GM21526 (cell line): ENCODE measurements around the gene ZGLP1.

ENCODE experiments used
- ATAC-seq: cut with Tn5 transposase; IDR thresholded peaks from one replicate; pipeline ENCODE4 v1.9.1; 2021; ENCODE audit warnings: moderate library complexity; ENCODE audit not compliant: unreplicated experiment, low FRiP score

Gene ZGLP1

GRCh38 chr19:10256551-10256950 is 53.1 kb downstream of the ZGLP1 start:
- ATAC-seq, result no peak

DNA sequence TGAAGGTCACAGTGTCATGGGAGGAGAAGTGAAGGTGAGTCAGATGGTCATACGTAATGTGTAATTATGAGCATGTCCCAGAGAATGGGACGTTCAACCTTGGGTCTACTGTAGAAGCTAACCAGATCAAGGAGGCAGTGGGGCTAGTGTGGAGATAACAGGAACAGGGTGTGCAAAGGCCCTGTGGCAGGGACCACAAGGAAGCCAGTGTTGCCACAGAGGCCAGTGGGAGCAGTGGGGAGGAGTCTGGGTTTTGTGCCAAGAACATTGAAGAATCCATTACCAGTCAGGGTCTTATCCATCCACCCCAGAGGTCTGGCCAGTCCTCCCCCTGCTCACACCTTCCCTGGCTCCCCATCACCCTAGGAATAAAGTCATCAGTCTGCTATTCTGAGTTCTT is 54.3 kb downstream of the ZGLP1 start:
- no peak for ATAC-seq
